ENCODE measurements around the gene STYXL1.
"Not testable (repeated sequence)": the region's sequence is repeated elsewhere in the genome, so short reads cannot be mapped to it uniquely, and the experiment has no call there.

The STYXL1 gene

DNA sequence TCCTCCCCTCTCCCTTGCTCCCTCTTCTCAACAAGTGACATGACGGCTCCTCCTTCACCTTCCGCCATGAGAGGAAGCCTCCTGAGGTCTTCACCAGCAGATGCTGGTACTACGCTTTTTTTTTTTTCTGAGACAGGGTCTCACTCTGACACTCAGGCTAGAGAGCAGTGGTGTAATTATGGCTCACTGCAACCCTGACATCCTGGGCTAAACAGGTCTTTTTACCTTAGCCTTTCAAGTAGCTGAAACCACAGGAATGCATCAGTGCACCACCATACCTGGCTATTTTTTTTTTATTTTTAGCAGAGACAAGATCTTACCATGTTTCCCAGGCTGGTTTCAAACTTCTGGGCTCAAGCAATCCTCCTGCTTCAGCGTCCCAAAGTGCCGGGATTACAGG, 43.7 kb upstream of the STYXL1 start:
- no peak overlapping the region for H4K8ac ChIP-seq (ENCODE audit: low read depth, low read length)
- H3K36me3 ChIP-seq (replicated peaks in 1 of 2; ENCODE audit: control insufficient read depth in 2 of 2, insufficient read depth in 2 of 2, low read length in 2 of 2): no peaks in the 10 kb centered on the region
- no peak overlapping the region for H3K23ac ChIP-seq (ENCODE audit: low read depth, low read length, poor library complexity)

GRCh38 chr7:76089865-76090475, 42.2 kb upstream of the STYXL1 start:
- Histone ChIP-seq H2AK5ac (ENCODE audit: low read depth, low read length) (no peak overlapping the region), H3K18ac (ENCODE audit: low read length) (no peak overlapping the region), H3K36me3 (replicated peaks in 1 of 2; ENCODE audit: control insufficient read depth in 2 of 2, insufficient read depth in 2 of 2, low read length in 2 of 2) (no peaks in the 10 kb centered on the region), H4K8ac (ENCODE audit: low read depth, low read length) (no peak overlapping the region), H3K4ac (ENCODE audit: low read length) (no peak overlapping the region), H3K14ac (ENCODE audit: low read length) (no peak overlapping the region), H3K4me1 (ENCODE audit: control insufficient read depth in 2 of 2, insufficient read depth in 1 of 2, low read depth in 1 of 2, low read length in 2 of 2) (no peaks in the 10 kb centered on the region), H3K9me3 (replicated peaks in 1 of 2; ENCODE audit: control insufficient read depth in 2 of 2, insufficient read depth in 1 of 2, low read depth in 1 of 2, low read length in 2 of 2) (no peaks in the 10 kb centered on the region), H2BK5ac (ENCODE audit: low read length) (no peak overlapping the region), H3K23ac (ENCODE audit: low read depth, low read length, poor library complexity) (no peak overlapping the region), H2BK12ac (ENCODE audit: low read length) (no peak overlapping the region), H2BK120ac (ENCODE audit: low read depth, low read length) (no peak overlapping the region), H3K79me1 (ENCODE audit: low read depth, low read length) (no peaks in the 10 kb centered on the region), H3K4me3 (ENCODE audit: low read length in 2 of 2) (no peak overlapping the region), H4K91ac (ENCODE audit: low read depth, low read length, poor library complexity) (no peak overlapping the region), H3K4me2 (ENCODE audit: insufficient read depth, low read length, poor library complexity, severe bottlenecking) (no peak overlapping the region), H2AFZ (ENCODE audit: low read length) (no peak overlapping the region), H3K27me3 (ENCODE audit: control insufficient read depth in 3 of 3, insufficient read depth in 3 of 3, low read depth in 1 of 3, low read length in 3 of 3) (no peaks in the 10 kb centered on the region), H3K27ac (replicated peaks; ENCODE audit: low read length) (no peak overlapping the region), H2BK15ac (ENCODE audit: low read length) (no peak overlapping the region), H3K9ac (ENCODE audit: low read depth, low read length, poor library complexity) (no peak overlapping the region)
- no CpG with 5 or more reads among the region's 10 CpGs for WGBS, 2 donors (ENCODE audit: extremely low coverage in 2 of 2, insufficient read length in 2 of 2, insufficient replicate concordance in 1 of 2)
- DNase-seq (ENCODE audit: low spot score): no peak

More for the DNA sequence above, 43.7 kb upstream of the STYXL1 start:
- H3K27ac ChIP-seq (replicated peaks; ENCODE audit: low read length): no peak overlapping the region
- H4K91ac ChIP-seq (ENCODE audit: low read depth, low read length, poor library complexity): no peak overlapping the region
- H3K9me3 ChIP-seq (replicated peaks in 1 of 2; ENCODE audit: control insufficient read depth in 2 of 2, insufficient read depth in 1 of 2, low read depth in 1 of 2, low read length in 2 of 2): no peaks in the 10 kb centered on the region
- no peak overlapping the region for H2AK5ac ChIP-seq (ENCODE audit: low read depth, low read length)
- H3K4ac ChIP-seq (ENCODE audit: low read length): no peak overlapping the region
- H3K14ac ChIP-seq (ENCODE audit: low read length): no peak overlapping the region
- no peak overlapping the region for H3K9ac ChIP-seq (ENCODE audit: low read depth, low read length, poor library complexity)
- no CpG with 5 or more reads among the region's 5 CpGs for WGBS, 2 donors (ENCODE audit: extremely low coverage in 2 of 2, insufficient read length in 2 of 2, insufficient replicate concordance in 1 of 2)
- no peak overlapping the region for H2BK120ac ChIP-seq (ENCODE audit: low read depth, low read length)
- DNase-seq (ENCODE audit: low spot score): no peak
- H3K4me1 ChIP-seq (ENCODE audit: control insufficient read depth in 2 of 2, insufficient read depth in 1 of 2, low read depth in 1 of 2, low read length in 2 of 2): no peaks in the 10 kb centered on the region
- H2BK15ac ChIP-seq (ENCODE audit: low read length): no peak overlapping the region
- no peaks in the 10 kb centered on the region for H3K27me3 ChIP-seq (ENCODE audit: control insufficient read depth in 3 of 3, insufficient read depth in 3 of 3, low read depth in 1 of 3, low read length in 3 of 3)
- no peak overlapping the region for H3K18ac ChIP-seq (ENCODE audit: low read length)
- no peak overlapping the region for H3K4me2 ChIP-seq (ENCODE audit: insufficient read depth, low read length, poor library complexity, severe bottlenecking)
- no peaks in the 10 kb centered on the region for H3K79me1 ChIP-seq (ENCODE audit: low read depth, low read length)
- H3K4me3 ChIP-seq (ENCODE audit: low read length in 2 of 2): no peak overlapping the region
- H2AFZ ChIP-seq (ENCODE audit: low read length): no peak overlapping the region
- no peak overlapping the region for H2BK5ac ChIP-seq (ENCODE audit: low read length)
- H2BK12ac ChIP-seq (ENCODE audit: low read length): no peak overlapping the region

- not testable (repeated sequence) for H3K18ac ChIP-seq (ENCODE audit: low read length); H2BK5ac ChIP-seq (ENCODE audit: low read length); DNase-seq (ENCODE audit: low spot score); H3K36me3 ChIP-seq (replicated peaks in 1 of 2; ENCODE audit: control insufficient read depth in 2 of 2, insufficient read depth in 2 of 2, low read length in 2 of 2); H3K14ac ChIP-seq (ENCODE audit: low read length); H2BK12ac ChIP-seq (ENCODE audit: low read length); H3K9ac ChIP-seq (ENCODE audit: low read depth, low read length, poor library complexity); H3K9me3 ChIP-seq (replicated peaks in 1 of 2; ENCODE audit: control insufficient read depth in 2 of 2, insufficient read depth in 1 of 2, low read depth in 1 of 2, low read length in 2 of 2); H2BK15ac ChIP-seq (ENCODE audit: low read length); H3K4ac ChIP-seq (ENCODE audit: low read length); H3K27ac ChIP-seq (replicated peaks; ENCODE audit: low read length); H4K91ac ChIP-seq (ENCODE audit: low read depth, low read length, poor library complexity); H2AK5ac ChIP-seq (ENCODE audit: low read depth, low read length); H2BK120ac ChIP-seq (ENCODE audit: low read depth, low read length); H2AFZ ChIP-seq (ENCODE audit: low read length); H4K8ac ChIP-seq (ENCODE audit: low read depth, low read length); H3K23ac ChIP-seq (ENCODE audit: low read depth, low read length, poor library complexity); H3K79me1 ChIP-seq (ENCODE audit: low read depth, low read length); H3K4me3 ChIP-seq (ENCODE audit: low read length in 2 of 2); H3K4me2 ChIP-seq (ENCODE audit: insufficient read depth, low read length, poor library complexity, severe bottlenecking); H3K27me3 ChIP-seq (ENCODE audit: control insufficient read depth in 3 of 3, insufficient read depth in 3 of 3, low read depth in 1 of 3, low read length in 3 of 3); H3K4me1 ChIP-seq (ENCODE audit: control insufficient read depth in 2 of 2, insufficient read depth in 1 of 2, low read depth in 1 of 2, low read length in 2 of 2)
- no CpG with 5 or more reads among the region's 5 CpGs for WGBS, 2 donors (ENCODE audit: extremely low coverage in 2 of 2, insufficient read length in 2 of 2, insufficient replicate concordance in 1 of 2)
Observed at GRCh38 chr7:76087362-76087791, 39.6 kb upstream of the STYXL1 start.

DNA sequence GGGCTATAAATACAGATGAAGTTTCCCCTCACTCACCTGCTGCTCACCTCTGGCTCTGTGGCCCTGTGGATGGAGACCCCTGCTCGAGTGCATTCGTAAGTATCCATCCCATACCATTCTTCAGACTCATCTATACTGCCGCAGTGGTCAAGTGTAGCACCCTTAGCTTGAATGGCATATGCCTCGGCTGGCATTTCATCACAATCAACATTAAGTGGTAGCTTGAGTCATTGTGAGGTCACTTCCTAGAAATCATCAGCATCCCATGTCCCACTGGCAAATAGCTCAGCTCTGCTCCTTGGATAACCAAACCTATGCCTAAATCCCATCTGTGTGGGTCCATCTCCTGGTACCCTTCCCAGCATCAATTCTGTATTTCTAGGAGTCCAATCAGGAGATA, 38.3 kb upstream of the STYXL1 start:
- no peak overlapping the region for H2AFZ ChIP-seq (ENCODE audit: low read length)
- H3K9me3 ChIP-seq (replicated peaks in 1 of 2; ENCODE audit: control insufficient read depth in 2 of 2, insufficient read depth in 1 of 2, low read depth in 1 of 2, low read length in 2 of 2): no peaks in the 10 kb centered on the region
- H2AK5ac ChIP-seq (ENCODE audit: low read depth, low read length): no peak overlapping the region
- no peaks in the 10 kb centered on the region for H3K4me1 ChIP-seq (ENCODE audit: control insufficient read depth in 2 of 2, insufficient read depth in 1 of 2, low read depth in 1 of 2, low read length in 2 of 2)
- no peak overlapping the region for H3K4me2 ChIP-seq (ENCODE audit: insufficient read depth, low read length, poor library complexity, severe bottlenecking)
- no peak overlapping the region for H3K4ac ChIP-seq (ENCODE audit: low read length)
- no peak overlapping the region for H3K14ac ChIP-seq (ENCODE audit: low read length)
- no CpG with 5 or more reads among the region's 4 CpGs for WGBS, 2 donors (ENCODE audit: extremely low coverage in 2 of 2, insufficient read length in 2 of 2, insufficient replicate concordance in 1 of 2)
- no peak overlapping the region for H3K4me3 ChIP-seq (ENCODE audit: low read length in 2 of 2)
- no peaks in the 10 kb centered on the region for H3K27me3 ChIP-seq (ENCODE audit: control insufficient read depth in 3 of 3, insufficient read depth in 3 of 3, low read depth in 1 of 3, low read length in 3 of 3)
- H3K79me1 ChIP-seq (ENCODE audit: low read depth, low read length): no peaks in the 10 kb centered on the region
- H4K8ac ChIP-seq (ENCODE audit: low read depth, low read length): no peak overlapping the region
- no peak overlapping the region for H2BK5ac ChIP-seq (ENCODE audit: low read length)
- H2BK12ac ChIP-seq (ENCODE audit: low read length): no peak overlapping the region
- no peak overlapping the region for H4K91ac ChIP-seq (ENCODE audit: low read depth, low read length, poor library complexity)
- no peak overlapping the region for H2BK120ac ChIP-seq (ENCODE audit: low read depth, low read length)
- DNase-seq (ENCODE audit: low spot score): no peak
- H3K36me3 ChIP-seq (replicated peaks in 1 of 2; ENCODE audit: control insufficient read depth in 2 of 2, insufficient read depth in 2 of 2, low read length in 2 of 2): no peaks in the 10 kb centered on the region
- no peak overlapping the region for H2BK15ac ChIP-seq (ENCODE audit: low read length)
- H3K23ac ChIP-seq (ENCODE audit: low read depth, low read length, poor library complexity): no peak overlapping the region
- no peak overlapping the region for H3K18ac ChIP-seq (ENCODE audit: low read length)
- no peak overlapping the region for H3K9ac ChIP-seq (ENCODE audit: low read depth, low read length, poor library complexity)
- no peak overlapping the region for H3K27ac ChIP-seq (replicated peaks; ENCODE audit: low read length)
